NT2/D1 (cell line): ENCODE results near the gene SYT2.

Experiments used
- DNase-seq: peaks from one replicate; pipeline ENCODE4 v3.0.0-alpha.2; 2011; ENCODE audit warnings: low read depth, low spot score
- H3K27me3 ChIP-seq: 2 replicates; pipeline ENCODE4 v1.6.0; 2011; ENCODE audit warnings: mild to moderate bottlenecking; ENCODE audit not compliant: insufficient read length, insufficient read depth
- H3K36me3 ChIP-seq: 2 replicates; pipeline ENCODE4 v1.6.1; 2011; ENCODE audit warnings: mild to moderate bottlenecking, low read length, mixed read lengths; ENCODE audit not compliant: insufficient read depth, insufficient read length
- H3K4me1 ChIP-seq: 2 replicates; pipeline ENCODE4 v1.5.1; 2011; ENCODE audit not compliant: insufficient read depth, insufficient read length
- H3K4me3 ChIP-seq: 2 replicates; pipeline ENCODE4 v1.5.1; 2011; ENCODE audit warnings: low read depth; ENCODE audit not compliant: insufficient read length
- H3K9ac ChIP-seq: 2 replicates; pipeline ENCODE4 v1.6.0; 2011; ENCODE audit warnings: low read depth; ENCODE audit not compliant: insufficient read length
- H3K9me3 ChIP-seq: 2 replicates; pipeline ENCODE4 v1.5.1; 2011; ENCODE audit warnings: mild to moderate bottlenecking, low read length; ENCODE audit not compliant: insufficient read depth
- SUZ12 ChIP-seq: IDR thresholded peaks from 2 replicates; pipeline ENCODE4 v1.6.1; 2011; ENCODE audit not compliant: insufficient read length, insufficient read depth; ENCODE audit errors: extremely low read depth
- YY1 ChIP-seq: IDR thresholded peaks from 2 replicates; pipeline ENCODE4 v1.6.1; 2011; ENCODE audit not compliant: insufficient read length, insufficient read depth
- ZNF274 ChIP-seq: IDR thresholded peaks from 2 replicates; pipeline ENCODE4 v1.6.1; 2011; ENCODE audit warnings: mild to moderate bottlenecking, low read depth, low read length

Gene SYT2

GRCh38 chr1:202603435-202603834 is 106.8 kb downstream of the SYT2 start:
- DNase-seq = no peak

GRCh38 chr1:202600432-202601041 is 109.7 kb downstream of the SYT2 start:
- peaks cover 6% of the 10 kb centered on the region for H3K4me1 ChIP-seq
- H3K9me3 ChIP-seq = no peaks in the 10 kb centered on the region
- TF ChIP-seq ZNF274 (no peak), YY1 (no peak), SUZ12 (no peak)
- no peaks in the 10 kb centered on the region for H3K27me3 ChIP-seq
- no peak overlapping the region for H3K9ac ChIP-seq
- no peak for DNase-seq
- H3K36me3 ChIP-seq = peaks cover 21% of the 10 kb centered on the region
- no peak overlapping the region for H3K4me3 ChIP-seq

More at GRCh38 chr1:202603435-202603834, 106.8 kb downstream of the SYT2 start:
- no peak overlapping the region for H3K4me3 ChIP-seq
- H3K9me3 ChIP-seq = no peaks in the 10 kb centered on the region
- peaks cover 6% of the 10 kb centered on the region for H3K4me1 ChIP-seq
- peaks cover 12% of the 10 kb centered on the region for H3K36me3 ChIP-seq
- H3K27me3 ChIP-seq = no peaks in the 10 kb centered on the region
- no peak overlapping the region for H3K9ac ChIP-seq
- TF ChIP-seq YY1 (no peak), ZNF274 (no peak), SUZ12 (no peak)

GRCh38 chr1:202599669-202600431 is 110.4 kb downstream of the SYT2 start:
- Histone ChIP-seq H3K27me3 (no peaks in the 10 kb centered on the region), H3K9me3 (no peaks in the 10 kb centered on the region), H3K36me3 (peaks cover 24% of the 10 kb centered on the region), H3K9ac (no peak overlapping the region), H3K4me3 (no peak overlapping the region), H3K4me1 (peaks cover 6% of the 10 kb centered on the region)
- TF ChIP-seq SUZ12 (no peak), YY1 (no peak), ZNF274 (no peak)
- peak; percentile 80 for DNase-seq

GRCh38 chr1:202597090-202597761 is 113.0 kb downstream of the SYT2 start:
- Histone ChIP-seq H3K27me3 (no peaks in the 10 kb centered on the region), H3K9ac (no peak overlapping the region), H3K9me3 (no peaks in the 10 kb centered on the region), H3K36me3 (peaks cover 27% of the 10 kb centered on the region), H3K4me1 (peaks cover 6% of the 10 kb centered on the region), H3K4me3 (no peak overlapping the region)
- TF ChIP-seq SUZ12 (no peak), ZNF274 (no peak), YY1 (no peak)
- no peak for DNase-seq

GRCh38 chr1:202596638-202597037 is 113.6 kb downstream of the SYT2 start:
- Histone ChIP-seq H3K4me3 (no peak overlapping the region), H3K27me3 (no peaks in the 10 kb centered on the region), H3K4me1 (peaks cover 7% of the 10 kb centered on the region), H3K9me3 (no peaks in the 10 kb centered on the region), H3K9ac (no peak overlapping the region), H3K36me3 (peaks cover 23% of the 10 kb centered on the region)
- no peak for DNase-seq
- TF ChIP-seq YY1 (no peak), ZNF274 (no peak)

GRCh38 chr1:202593845-202594244 is 116.4 kb downstream of the SYT2 start:
- DNase-seq = no peak
- Histone ChIP-seq H3K36me3 (peaks cover 19% of the 10 kb centered on the region), H3K9me3 (no peaks in the 10 kb centered on the region), H3K4me3 (no peak overlapping the region), H3K4me1 (peaks cover 10% of the 10 kb centered on the region), H3K9ac (no peak overlapping the region), H3K27me3 (no peaks in the 10 kb centered on the region)
- TF ChIP-seq YY1 (no peak), SUZ12 (no peak), ZNF274 (no peak)

GRCh38 chr1:202592146-202592545 is 118.1 kb downstream of the SYT2 start:
- no peak for DNase-seq

More at GRCh38 chr1:202592146-202592545, 118.1 kb downstream of the SYT2 start:
- no peaks in the 10 kb centered on the region for H3K9me3 ChIP-seq
- H3K4me3 ChIP-seq = no peak overlapping the region
- peaks cover 19% of the 10 kb centered on the region for H3K36me3 ChIP-seq
- H3K27me3 ChIP-seq = no peaks in the 10 kb centered on the region
- H3K9ac ChIP-seq = no peak overlapping the region
- TF ChIP-seq SUZ12 (no peak), ZNF274 (no peak), YY1 (no peak)
- H3K4me1 ChIP-seq = peaks cover 14% of the 10 kb centered on the region
